GM23338 (cell line): Measurements from ENCODE around the gene SLC25A26. TPM values are rescaled to one million over a fixed set of nuclear protein-coding genes. Genes with fewer than 3 reads are reported as not detected.

Source experiments
- ATAC-seq: fragments of 200-7000 bp; cut with Tn5 transposase; 3 replicates; pipeline ENCODE4 v1.9.1; 2020
- DNase-seq: peaks from one replicate; pipeline ENCODE4 v3.0.0-alpha.2; 2015; ENCODE audit warnings: low spot score
- H2AFZ ChIP-seq: fragments of 200-600 bp; sonication (generic); 2 replicates; pipeline ENCODE4 v1.8.0; 2016; ENCODE audit warnings: antibody characterized with exemption, mild to moderate bottlenecking, moderate library complexity
- H3F3A ChIP-seq: fragments of 200-600 bp; sonication (generic); replicated peaks from 2 replicates; pipeline ENCODE4 v1.8.0; 2017; ENCODE audit warnings: antibody characterized with exemption, mixed run types, low read depth
- H3K27ac ChIP-seq: fragments of 200-600 bp; sonication (generic); 2 replicates; pipeline ENCODE4 v1.6.1; 2016; ENCODE audit warnings: low read depth
- H3K27me3 ChIP-seq: fragments of 200-600 bp; sonication (generic); 2 replicates; pipeline ENCODE4 v1.8.0; 2016; ENCODE audit warnings: mild to moderate bottlenecking, mixed run types, moderate library complexity; ENCODE audit not compliant: insufficient read depth
- H3K36me3 ChIP-seq: fragments of 200-600 bp; sonication (generic); 2 replicates; pipeline ENCODE4 v1.8.0; 2016; ENCODE audit warnings: mild to moderate bottlenecking; ENCODE audit not compliant: insufficient read depth
- H3K4me1 ChIP-seq: fragments of 200-600 bp; sonication (generic); 2 replicates; pipeline ENCODE4 v1.8.0; 2016; ENCODE audit warnings: mild to moderate bottlenecking, moderate library complexity; ENCODE audit not compliant: insufficient read depth
- H3K4me2 ChIP-seq: fragments of 200-600 bp; sonication (generic); 2 replicates; pipeline ENCODE4 v1.7.1; 2017; ENCODE audit warnings: mixed run types
- H3K4me3 ChIP-seq: fragments of 200-600 bp; sonication (generic); 2 replicates; pipeline ENCODE4 v1.6.1; 2016; ENCODE audit warnings: mixed run types
- H3K79me2 ChIP-seq: fragments of 200-600 bp; sonication (generic); replicated peaks from 2 replicates; pipeline ENCODE4 v1.8.0; 2017; ENCODE audit warnings: mild to moderate bottlenecking; ENCODE audit not compliant: insufficient read depth
- H3K9me2 ChIP-seq: fragments of 200-600 bp; sonication (generic); 2 replicates; pipeline ENCODE4 v1.8.0; 2017; ENCODE audit not compliant: insufficient read depth
- H4K20me1 ChIP-seq: fragments of 200-600 bp; sonication (generic); replicated peaks from 2 replicates; pipeline ENCODE4 v1.8.0; 2017; ENCODE audit warnings: mild to moderate bottlenecking; ENCODE audit not compliant: insufficient read depth
- H3K27ac Mint-ChIP-seq: 2 replicates; pipeline ENCODE4 v1.8.0; 2020; ENCODE audit warnings: inconsistent platforms, mild to moderate bottlenecking, moderate library complexity, mixed read lengths
- H3K27me3 Mint-ChIP-seq: 3 replicates; pipeline ENCODE4 v1.8.0; 2022; ENCODE audit warnings: low read depth, mild to moderate bottlenecking, moderate library complexity, mixed read lengths, inconsistent platforms; ENCODE audit not compliant: insufficient read depth, poor library complexity
- H3K36me3 Mint-ChIP-seq: 3 replicates; pipeline ENCODE4 v1.8.0; 2021; ENCODE audit warnings: low read depth, mild to moderate bottlenecking, inconsistent platforms, moderate library complexity, mixed read lengths
- H3K4me1 Mint-ChIP-seq: 3 replicates; pipeline ENCODE4 v1.8.0; 2020; ENCODE audit warnings: mild to moderate bottlenecking, inconsistent platforms, mixed read lengths
- H3K4me3 Mint-ChIP-seq: 3 replicates; pipeline ENCODE4 v1.8.0; 2021; ENCODE audit warnings: moderate library complexity, mild to moderate bottlenecking, inconsistent platforms, mixed read lengths
- H3K9me3 Mint-ChIP-seq: 3 replicates; pipeline ENCODE4 v1.8.0; 2020; ENCODE audit warnings: moderate library complexity, mild to moderate bottlenecking, inconsistent platforms, mixed read lengths
- CREB1 ChIP-seq: fragments of 250-450 bp; sonication (Bioruptor Pico); IDR thresholded peaks from 2 replicates; pipeline ENCODE4 v1.5.0; 2020; ENCODE audit warnings: low read depth, mild to moderate bottlenecking, moderate library complexity
- EZH2 ChIP-seq: fragments of 200-600 bp; sonication (generic); IDR thresholded peaks from one replicate; pipeline ENCODE4 v1.8.0; 2017; ENCODE audit warnings: antibody characterized with exemption, mild to moderate bottlenecking, low read depth; ENCODE audit not compliant: unreplicated experiment
- EZH2phosphoT487 ChIP-seq: fragments of 200-600 bp; sonication (generic); IDR thresholded peaks from one replicate; pipeline ENCODE4 v1.8.1; 2018; ENCODE audit warnings: antibody characterized with exemption; ENCODE audit not compliant: unreplicated experiment
- JUNB ChIP-seq: IDR thresholded peaks from one replicate; pipeline ENCODE4 v1.6.1; 2016; ENCODE audit warnings: antibody characterized with exemption; ENCODE audit not compliant: unreplicated experiment
- NANOG ChIP-seq: IDR thresholded peaks from 2 replicates; pipeline ENCODE4 v1.6.1; 2016; ENCODE audit warnings: antibody characterized with exemption, borderline replicate concordance
- POLR2AphosphoS5 ChIP-seq: IDR thresholded peaks from 2 replicates; pipeline ENCODE4 v1.6.1; 2016; ENCODE audit warnings: antibody characterized with exemption, low read depth
- STAT1 ChIP-seq: IDR thresholded peaks from one replicate; pipeline ENCODE4 v1.6.1; 2016; ENCODE audit warnings: antibody characterized with exemption; ENCODE audit not compliant: unreplicated experiment
- ZNF114 ChIP-seq: fragments of 250-450 bp; sonication (Bioruptor Pico); IDR thresholded peaks from 2 replicates; pipeline ENCODE4 v1.5.0; 2020; ENCODE audit warnings: mild to moderate bottlenecking, moderate library complexity
- ZNF331 ChIP-seq: fragments of 250-450 bp; sonication (Bioruptor Pico); IDR thresholded peaks from 2 replicates; pipeline ENCODE4 v1.5.0; 2020; ENCODE audit warnings: low read depth, mild to moderate bottlenecking, moderate library complexity
- polyA plus RNA-seq: library from polyadenylated mRNA; unstranded; fragments of >200 nt; fragmentation: Nextera tagmentation; extraction: Ambion mirVana; gene quantifications from 2 replicates; pipeline ENCODE4 v1.2.1, GENCODE V29; 2016
- total RNA-seq: library from RNA; depleted of rRNA; stranded (reverse); fragments of >200 nt; shearing (Covaris generic); gene quantifications from 2 replicates; pipeline ENCODE4 v1.2.3, GENCODE V29; 2014
- TF ChIP-seq, protein P1 (sequence below): fragments of 250-450 bp; sonication (Bioruptor Pico); IDR thresholded peaks from 2 replicates; pipeline ENCODE4 v1.5.0; 2020; ENCODE audit warnings: mild to moderate bottlenecking, moderate library complexity
- TF ChIP-seq, protein P2 (sequence below), 2 experiments: fragments of 200-600 bp in 1 of 2; sonication (generic) in 1 of 2; conservative IDR thresholded peaks; 2 replicates each; pipeline versions ENCODE4 v1.5.1 to v1.6.1; 2016 to 2017; ENCODE audit warnings: antibody characterized with exemption in 2 of 2, low read depth in 2 of 2, mild to moderate bottlenecking in 2 of 2, moderate library complexity in 1 of 2
- TF ChIP-seq, protein P3 (sequence below): IDR thresholded peaks from one replicate; pipeline ENCODE4 v1.6.1; 2018; ENCODE audit warnings: antibody characterized with exemption; ENCODE audit not compliant: unreplicated experiment
- TF ChIP-seq, protein P4 (sequence below): IDR thresholded peaks from 2 replicates; pipeline ENCODE4 v1.6.1; 2016; ENCODE audit warnings: antibody characterized with exemption

The SLC25A26 gene
- total and polyA plus RNA-seq, 2 experiments from 2014 or later = 24.8 to 40.2 TPM

DNA sequence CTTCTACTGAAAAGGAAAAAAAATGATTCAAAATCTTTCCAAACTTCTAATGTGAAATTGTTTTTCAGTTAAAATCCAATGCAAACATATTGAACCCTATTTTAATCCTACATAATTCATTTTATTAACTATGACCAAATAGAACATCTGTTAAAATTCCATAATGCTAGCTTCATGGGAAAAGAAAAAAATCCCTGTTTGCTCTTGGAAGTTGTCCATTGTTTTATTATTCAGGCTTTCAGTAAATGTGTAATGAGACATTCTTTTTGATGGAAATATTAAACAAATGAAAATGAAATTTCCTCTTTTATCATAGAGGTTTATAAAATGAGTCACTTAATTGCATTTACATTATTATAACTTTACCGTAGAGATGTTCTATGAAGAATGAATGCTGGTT, 49.5 kb downstream of the SLC25A26 start:
- Histone ChIP-seq H3K27me3 (no peaks in the 10 kb centered on the region), H3F3A (no peaks in the 10 kb centered on the region), H2AFZ (no peak overlapping the region), H3K4me1 (no peaks in the 10 kb centered on the region), H3K9me2 (no peaks in the 10 kb centered on the region), H3K4me2 (no peak overlapping the region), H3K36me3 (no peaks in the 10 kb centered on the region), H4K20me1 (no peaks in the 10 kb centered on the region), H3K4me3 (no peak overlapping the region), H3K79me2 (no peaks in the 10 kb centered on the region), H3K27ac (no peak overlapping the region)
- Mint-ChIP-seq H3K27me3 (no peaks in the 10 kb centered on the region), H3K4me3 (no peak overlapping the region), H3K27ac (no peak overlapping the region), H3K36me3 (peaks cover 8% of the 10 kb centered on the region; the same call in 2 of the 3 replicates), H3K9me3 (no peaks in the 10 kb centered on the region), H3K4me1 (peaks cover 8% of the 10 kb centered on the region)
- ATAC-seq = no peak
- no peak for DNase-seq
- TF ChIP-seq, protein P1, sequence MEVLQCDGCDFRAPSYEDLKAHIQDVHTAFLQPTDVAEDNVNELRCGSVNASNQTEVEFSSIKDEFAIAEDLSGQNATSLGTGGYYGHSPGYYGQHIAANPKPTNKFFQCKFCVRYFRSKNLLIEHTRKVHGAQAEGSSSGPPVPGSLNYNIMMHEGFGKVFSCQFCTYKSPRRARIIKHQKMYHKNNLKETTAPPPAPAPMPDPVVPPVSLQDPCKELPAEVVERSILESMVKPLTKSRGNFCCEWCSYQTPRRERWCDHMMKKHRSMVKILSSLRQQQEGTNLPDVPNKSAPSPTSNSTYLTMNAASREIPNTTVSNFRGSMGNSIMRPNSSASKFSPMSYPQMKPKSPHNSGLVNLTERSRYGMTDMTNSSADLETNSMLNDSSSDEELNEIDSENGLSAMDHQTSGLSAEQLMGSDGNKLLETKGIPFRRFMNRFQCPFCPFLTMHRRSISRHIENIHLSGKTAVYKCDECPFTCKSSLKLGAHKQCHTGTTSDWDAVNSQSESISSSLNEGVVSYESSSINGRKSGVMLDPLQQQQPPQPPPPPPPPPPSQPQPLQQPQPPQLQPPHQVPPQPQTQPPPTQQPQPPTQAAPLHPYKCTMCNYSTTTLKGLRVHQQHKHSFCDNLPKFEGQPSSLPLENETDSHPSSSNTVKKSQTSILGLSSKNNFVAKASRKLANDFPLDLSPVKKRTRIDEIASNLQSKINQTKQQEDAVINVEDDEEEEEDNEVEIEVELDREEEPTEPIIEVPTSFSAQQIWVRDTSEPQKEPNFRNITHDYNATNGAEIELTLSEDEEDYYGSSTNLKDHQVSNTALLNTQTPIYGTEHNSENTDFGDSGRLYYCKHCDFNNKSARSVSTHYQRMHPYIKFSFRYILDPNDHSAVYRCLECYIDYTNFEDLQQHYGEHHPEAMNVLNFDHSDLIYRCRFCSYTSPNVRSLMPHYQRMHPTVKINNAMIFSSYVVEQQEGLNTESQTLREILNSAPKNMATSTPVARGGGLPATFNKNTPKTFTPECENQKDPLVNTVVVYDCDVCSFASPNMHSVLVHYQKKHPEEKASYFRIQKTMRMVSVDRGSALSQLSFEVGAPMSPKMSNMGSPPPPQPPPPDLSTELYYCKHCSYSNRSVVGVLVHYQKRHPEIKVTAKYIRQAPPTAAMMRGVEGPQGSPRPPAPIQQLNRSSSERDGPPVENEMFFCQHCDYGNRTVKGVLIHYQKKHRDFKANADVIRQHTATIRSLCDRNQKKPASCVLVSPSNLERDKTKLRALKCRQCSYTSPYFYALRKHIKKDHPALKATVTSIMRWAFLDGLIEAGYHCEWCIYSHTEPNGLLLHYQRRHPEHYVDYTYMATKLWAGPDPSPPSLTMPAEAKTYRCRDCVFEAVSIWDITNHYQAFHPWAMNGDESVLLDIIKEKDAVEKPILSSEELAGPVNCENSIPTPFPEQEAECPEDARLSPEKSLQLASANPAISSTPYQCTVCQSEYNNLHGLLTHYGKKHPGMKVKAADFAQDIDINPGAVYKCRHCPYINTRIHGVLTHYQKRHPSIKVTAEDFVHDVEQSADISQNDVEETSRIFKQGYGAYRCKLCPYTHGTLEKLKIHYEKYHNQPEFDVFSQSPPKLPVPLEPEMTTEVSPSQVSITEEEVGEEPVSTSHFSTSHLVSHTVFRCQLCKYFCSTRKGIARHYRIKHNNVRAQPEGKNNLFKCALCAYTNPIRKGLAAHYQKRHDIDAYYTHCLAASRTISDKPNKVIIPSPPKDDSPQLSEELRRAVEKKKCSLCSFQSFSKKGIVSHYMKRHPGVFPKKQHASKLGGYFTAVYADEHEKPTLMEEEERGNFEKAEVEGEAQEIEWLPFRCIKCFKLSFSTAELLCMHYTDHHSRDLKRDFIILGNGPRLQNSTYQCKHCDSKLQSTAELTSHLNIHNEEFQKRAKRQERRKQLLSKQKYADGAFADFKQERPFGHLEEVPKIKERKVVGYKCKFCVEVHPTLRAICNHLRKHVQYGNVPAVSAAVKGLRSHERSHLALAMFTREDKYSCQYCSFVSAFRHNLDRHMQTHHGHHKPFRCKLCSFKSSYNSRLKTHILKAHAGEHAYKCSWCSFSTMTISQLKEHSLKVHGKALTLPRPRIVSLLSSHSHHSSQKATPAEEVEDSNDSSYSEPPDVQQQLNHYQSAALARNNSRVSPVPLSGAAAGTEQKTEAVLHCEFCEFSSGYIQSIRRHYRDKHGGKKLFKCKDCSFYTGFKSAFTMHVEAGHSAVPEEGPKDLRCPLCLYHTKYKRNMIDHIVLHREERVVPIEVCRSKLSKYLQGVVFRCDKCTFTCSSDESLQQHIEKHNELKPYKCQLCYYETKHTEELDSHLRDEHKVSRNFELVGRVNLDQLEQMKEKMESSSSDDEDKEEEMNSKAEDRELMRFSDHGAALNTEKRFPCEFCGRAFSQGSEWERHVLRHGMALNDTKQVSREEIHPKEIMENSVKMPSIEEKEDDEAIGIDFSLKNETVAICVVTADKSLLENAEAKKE (CRISPR knock-in tag) = no peak
- TF ChIP-seq ZNF331 (CRISPR knock-in tag) = no peak
- no peak for TF ChIP-seq ZNF114 (CRISPR knock-in tag)
- no peak for TF ChIP-seq JUNB
- no peak for TF ChIP-seq STAT1
- TF ChIP-seq, protein P2, sequence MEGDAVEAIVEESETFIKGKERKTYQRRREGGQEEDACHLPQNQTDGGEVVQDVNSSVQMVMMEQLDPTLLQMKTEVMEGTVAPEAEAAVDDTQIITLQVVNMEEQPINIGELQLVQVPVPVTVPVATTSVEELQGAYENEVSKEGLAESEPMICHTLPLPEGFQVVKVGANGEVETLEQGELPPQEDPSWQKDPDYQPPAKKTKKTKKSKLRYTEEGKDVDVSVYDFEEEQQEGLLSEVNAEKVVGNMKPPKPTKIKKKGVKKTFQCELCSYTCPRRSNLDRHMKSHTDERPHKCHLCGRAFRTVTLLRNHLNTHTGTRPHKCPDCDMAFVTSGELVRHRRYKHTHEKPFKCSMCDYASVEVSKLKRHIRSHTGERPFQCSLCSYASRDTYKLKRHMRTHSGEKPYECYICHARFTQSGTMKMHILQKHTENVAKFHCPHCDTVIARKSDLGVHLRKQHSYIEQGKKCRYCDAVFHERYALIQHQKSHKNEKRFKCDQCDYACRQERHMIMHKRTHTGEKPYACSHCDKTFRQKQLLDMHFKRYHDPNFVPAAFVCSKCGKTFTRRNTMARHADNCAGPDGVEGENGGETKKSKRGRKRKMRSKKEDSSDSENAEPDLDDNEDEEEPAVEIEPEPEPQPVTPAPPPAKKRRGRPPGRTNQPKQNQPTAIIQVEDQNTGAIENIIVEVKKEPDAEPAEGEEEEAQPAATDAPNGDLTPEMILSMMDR (conservative IDR thresholded peaks at IDR 0.05; ENCODE audit: low read depth in 2 of 2) = no peak
- no peak for TF ChIP-seq EZH2
- TF ChIP-seq, protein P3, sequence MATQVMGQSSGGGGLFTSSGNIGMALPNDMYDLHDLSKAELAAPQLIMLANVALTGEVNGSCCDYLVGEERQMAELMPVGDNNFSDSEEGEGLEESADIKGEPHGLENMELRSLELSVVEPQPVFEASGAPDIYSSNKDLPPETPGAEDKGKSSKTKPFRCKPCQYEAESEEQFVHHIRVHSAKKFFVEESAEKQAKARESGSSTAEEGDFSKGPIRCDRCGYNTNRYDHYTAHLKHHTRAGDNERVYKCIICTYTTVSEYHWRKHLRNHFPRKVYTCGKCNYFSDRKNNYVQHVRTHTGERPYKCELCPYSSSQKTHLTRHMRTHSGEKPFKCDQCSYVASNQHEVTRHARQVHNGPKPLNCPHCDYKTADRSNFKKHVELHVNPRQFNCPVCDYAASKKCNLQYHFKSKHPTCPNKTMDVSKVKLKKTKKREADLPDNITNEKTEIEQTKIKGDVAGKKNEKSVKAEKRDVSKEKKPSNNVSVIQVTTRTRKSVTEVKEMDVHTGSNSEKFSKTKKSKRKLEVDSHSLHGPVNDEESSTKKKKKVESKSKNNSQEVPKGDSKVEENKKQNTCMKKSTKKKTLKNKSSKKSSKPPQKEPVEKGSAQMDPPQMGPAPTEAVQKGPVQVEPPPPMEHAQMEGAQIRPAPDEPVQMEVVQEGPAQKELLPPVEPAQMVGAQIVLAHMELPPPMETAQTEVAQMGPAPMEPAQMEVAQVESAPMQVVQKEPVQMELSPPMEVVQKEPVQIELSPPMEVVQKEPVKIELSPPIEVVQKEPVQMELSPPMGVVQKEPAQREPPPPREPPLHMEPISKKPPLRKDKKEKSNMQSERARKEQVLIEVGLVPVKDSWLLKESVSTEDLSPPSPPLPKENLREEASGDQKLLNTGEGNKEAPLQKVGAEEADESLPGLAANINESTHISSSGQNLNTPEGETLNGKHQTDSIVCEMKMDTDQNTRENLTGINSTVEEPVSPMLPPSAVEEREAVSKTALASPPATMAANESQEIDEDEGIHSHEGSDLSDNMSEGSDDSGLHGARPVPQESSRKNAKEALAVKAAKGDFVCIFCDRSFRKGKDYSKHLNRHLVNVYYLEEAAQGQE = no peak
- TF ChIP-seq NANOG = no peak
- TF ChIP-seq, protein P4, sequence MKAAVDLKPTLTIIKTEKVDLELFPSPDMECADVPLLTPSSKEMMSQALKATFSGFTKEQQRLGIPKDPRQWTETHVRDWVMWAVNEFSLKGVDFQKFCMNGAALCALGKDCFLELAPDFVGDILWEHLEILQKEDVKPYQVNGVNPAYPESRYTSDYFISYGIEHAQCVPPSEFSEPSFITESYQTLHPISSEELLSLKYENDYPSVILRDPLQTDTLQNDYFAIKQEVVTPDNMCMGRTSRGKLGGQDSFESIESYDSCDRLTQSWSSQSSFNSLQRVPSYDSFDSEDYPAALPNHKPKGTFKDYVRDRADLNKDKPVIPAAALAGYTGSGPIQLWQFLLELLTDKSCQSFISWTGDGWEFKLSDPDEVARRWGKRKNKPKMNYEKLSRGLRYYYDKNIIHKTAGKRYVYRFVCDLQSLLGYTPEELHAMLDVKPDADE = no peak
- no peak for TF ChIP-seq EZH2phosphoT487
- no peak for TF ChIP-seq CREB1 (CRISPR knock-in tag)
- no peak for TF ChIP-seq POLR2AphosphoS5
